ENCODE measurements around the gene TRPM2.

GRCh38 chr21:44318489-44319285 lies 34.7 kb upstream of the TRPM2 start:
- TF ChIP-seq POLR2A (IDR thresholded peaks at IDR 0.05; ENCODE audit: low read depth, low read length) (no peak), RAD21 (IDR thresholded peaks at IDR 0.05; ENCODE audit: low read length) (no peak), CTCF (conservative IDR thresholded peaks at IDR 0.05; ENCODE audit: low read depth, low read length) (no peak), MXI1 (IDR thresholded peaks at IDR 0.05; ENCODE audit: borderline replicate concordance, low read depth, low read length) (no peak)

All from IMR-90 (cell line).